Measurements from ENCODE around the gene EXPH5. TPM values are rescaled to one million over a fixed set of nuclear protein-coding genes. Genes with fewer than 3 reads are reported as not detected.

EXPH5 gene
- total and polyA plus RNA-seq, 2 of the 8 experiments (the other 6 are each of a cell fraction or from before 2014, with no cell fraction given) = 1.1 to 11.5 TPM

DNA sequence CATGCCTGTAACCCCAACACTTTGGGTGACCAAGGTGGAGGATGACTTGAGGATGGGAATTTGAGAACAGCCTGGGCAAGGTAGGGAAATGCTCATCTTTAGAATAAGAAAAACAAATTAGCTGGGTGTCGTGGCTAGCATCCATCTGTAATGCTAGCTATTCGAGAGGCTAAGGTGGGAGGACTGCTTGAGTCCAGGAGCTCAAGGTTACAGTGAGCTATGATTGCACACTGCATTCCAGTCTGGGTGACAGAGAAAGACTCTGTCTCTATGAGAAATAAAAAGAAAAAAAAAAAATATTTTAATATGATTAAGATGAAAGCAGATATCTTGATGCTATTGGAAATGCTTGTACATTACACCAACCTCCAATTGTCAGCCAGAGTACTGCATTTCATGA lies 42.7 kb upstream of the EXPH5 start (continued):
- TF ChIP-seq GTF2F1 (IDR thresholded peaks at IDR 0.05; ENCODE audit: borderline replicate concordance, low read depth, low read length) (no peak), CHD2 (IDR thresholded peaks at IDR 0.05; ENCODE audit: low read length) (no peak), CEBPB (IDR thresholded peaks at IDR 0.05; ENCODE audit: low read depth, low read length) (no peak)
